Esophagus muscularis mucosa (tissue), 4 donors: ENCODE measurements around the gene ARL10.

ENCODE experiments used
- EP300 ChIP-seq: sonication (generic); formaldehyde crosslinking; IDR thresholded peaks from one replicate; pipeline ENCODE4 v1.6.1; 2017; ENCODE audit warnings: antibody characterized with exemption
- POLR2A ChIP-seq: fragments of 450-650 bp; IDR thresholded peaks from one replicate; pipeline ENCODE4 v1.6.1; 2017; ENCODE audit warnings: antibody characterized with exemption, moderate library complexity, mild to moderate bottlenecking, low read depth
- TF ChIP-seq, protein P1 (sequence below), 3 experiments: fragments of 200-600 bp in 2 of 3; fragments of 450-650 bp in 1 of 3; sonication (generic) in 2 of 3; IDR thresholded peaks; one replicate each; pipeline ENCODE4 v1.5.1; 2017 to 2019; ENCODE audit warnings: antibody characterized with exemption in 3 of 3, mild to moderate bottlenecking in 2 of 3, moderate library complexity in 1 of 3

DNA sequence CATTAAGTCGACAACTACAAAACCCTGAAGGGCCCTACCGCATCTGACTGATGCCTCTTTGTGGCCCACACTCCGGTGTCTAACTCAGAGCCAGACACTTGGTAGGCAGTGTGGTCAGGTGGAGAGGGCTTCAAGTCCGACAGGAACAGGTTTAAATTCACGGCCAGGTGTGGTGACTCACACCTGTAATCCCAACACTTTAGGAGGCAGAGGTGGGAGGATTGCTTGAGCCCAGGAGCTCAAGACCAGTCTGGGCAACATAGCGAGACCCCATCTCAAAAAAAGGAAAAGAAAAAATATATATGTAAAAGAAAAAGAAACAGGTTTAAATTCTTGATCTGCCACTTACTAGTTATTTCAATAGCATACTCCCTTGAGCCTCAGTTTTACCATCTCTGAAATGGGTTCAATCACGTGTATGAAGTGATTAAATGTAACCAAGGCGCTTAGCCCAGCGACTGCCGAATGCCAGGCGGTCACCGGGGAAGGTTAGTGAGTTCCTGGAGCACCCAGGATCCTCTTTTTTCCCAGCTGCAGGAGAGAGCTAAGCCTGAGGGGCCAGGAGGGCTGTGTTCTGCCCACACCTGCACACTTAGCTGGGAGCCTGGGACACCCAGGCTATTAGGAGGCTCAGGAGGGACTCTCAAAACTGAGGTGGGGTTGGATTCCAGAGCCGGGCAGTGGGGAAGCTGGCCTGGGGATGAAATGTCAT is 50.1 kb downstream of the ARL10 start:
- TF ChIP-seq, protein P1, sequence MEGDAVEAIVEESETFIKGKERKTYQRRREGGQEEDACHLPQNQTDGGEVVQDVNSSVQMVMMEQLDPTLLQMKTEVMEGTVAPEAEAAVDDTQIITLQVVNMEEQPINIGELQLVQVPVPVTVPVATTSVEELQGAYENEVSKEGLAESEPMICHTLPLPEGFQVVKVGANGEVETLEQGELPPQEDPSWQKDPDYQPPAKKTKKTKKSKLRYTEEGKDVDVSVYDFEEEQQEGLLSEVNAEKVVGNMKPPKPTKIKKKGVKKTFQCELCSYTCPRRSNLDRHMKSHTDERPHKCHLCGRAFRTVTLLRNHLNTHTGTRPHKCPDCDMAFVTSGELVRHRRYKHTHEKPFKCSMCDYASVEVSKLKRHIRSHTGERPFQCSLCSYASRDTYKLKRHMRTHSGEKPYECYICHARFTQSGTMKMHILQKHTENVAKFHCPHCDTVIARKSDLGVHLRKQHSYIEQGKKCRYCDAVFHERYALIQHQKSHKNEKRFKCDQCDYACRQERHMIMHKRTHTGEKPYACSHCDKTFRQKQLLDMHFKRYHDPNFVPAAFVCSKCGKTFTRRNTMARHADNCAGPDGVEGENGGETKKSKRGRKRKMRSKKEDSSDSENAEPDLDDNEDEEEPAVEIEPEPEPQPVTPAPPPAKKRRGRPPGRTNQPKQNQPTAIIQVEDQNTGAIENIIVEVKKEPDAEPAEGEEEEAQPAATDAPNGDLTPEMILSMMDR (IDR thresholded peaks at IDR 0.05) = no peak
- TF ChIP-seq POLR2A (no peak), EP300 (no peak)
